Ramos (cell line): ENCODE data around the gene MRPL39.

ENCODE experiments used
- in situ Hi-C: fragments of 300-500 bp; cut with MboI; formaldehyde crosslinking; loops from one replicate; pipeline ENCODE4 v1.14.3; 2022; ENCODE audit warnings: low sequenced_read_pairs; ENCODE audit not compliant: unreplicated experiment

Gene MRPL39

GRCh38 chr21:25619198-25619597, 11.9 kb upstream of the MRPL39 start:
- in situ Hi-C loops, result loop anchor here (25.0 kb wide), 1 partner anchor 1093 kb away; no protein-coding TSS in a partner anchor

GRCh38 chr21:25615880-25616279, 8.6 kb upstream of the MRPL39 start:
- in situ Hi-C loops, result loop anchor here (25.0 kb wide), 1 partner anchor 1096 kb away; no protein-coding TSS in a partner anchor

GRCh38 chr21:25614441-25614840, 7.2 kb upstream of the MRPL39 start:
- in situ Hi-C loops, result loop anchor here (25.0 kb wide), 1 partner anchor 1098 kb away; no protein-coding TSS in a partner anchor

GRCh38 chr21:25608044-25608737, 910 bp upstream of the MRPL39 start:
- in situ Hi-C loops, result loop anchor here (10.0 to 25.0 kb wide), 2 partner anchors 127 to 1104 kb away; partner anchors contain the start of genes ATP5PF and GABPA

- in situ Hi-C loops, result no loop called here
Measured at GRCh38 chr21:25589887-25590286, 17.4 kb downstream of the MRPL39 start.

GRCh38 chr21:25586791-25587190, 20.5 kb downstream of the MRPL39 start:
- in situ Hi-C loops, result no loop called here

GRCh38 chr21:25586326-25586725, 21.0 kb downstream of the MRPL39 start:
- in situ Hi-C loops, result no loop called here

- in situ Hi-C loops, result no loop called here
Measured at GRCh38 chr21:25584833-25585676, 22.2 kb downstream of the MRPL39 start.

GRCh38 chr21:25583370-25584130, 23.7 kb downstream of the MRPL39 start:
- in situ Hi-C loops, result no loop called here

GRCh38 chr21:25582888-25583287, 24.4 kb downstream of the MRPL39 start:
- in situ Hi-C loops, result no loop called here

GRCh38 chr21:25582164-25582790, 25.0 kb downstream of the MRPL39 start:
- in situ Hi-C loops, result no loop called here

GRCh38 chr21:25581582-25581981, 25.7 kb downstream of the MRPL39 start:
- in situ Hi-C loops, result no loop called here

GRCh38 chr21:25580912-25581260, 26.4 kb downstream of the MRPL39 start:
- in situ Hi-C loops, result no loop called here

- in situ Hi-C loops, result no loop called here
Measured at GRCh38 chr21:25579226-25580013, 27.9 kb downstream of the MRPL39 start.

GRCh38 chr21:25578056-25578961, 29.0 kb downstream of the MRPL39 start:
- in situ Hi-C loops, result no loop called here

- in situ Hi-C loops, result no loop called here
Measured at GRCh38 chr21:25577424-25578055, 29.7 kb downstream of the MRPL39 start.

GRCh38 chr21:25573409-25574206, 33.7 kb downstream of the MRPL39 start:
- in situ Hi-C loops, result no loop called here
